ENCODE measurements around the gene ITIH1.

ITIH1 gene

GRCh38 chr3:52830535-52831258 lies 53.3 kb downstream of the ITIH1 start, which contains the start of gene ITIH4:
TSS of gene ITIH4 (minus strand) at chr3:52830672. CDS start at chr3:52830642, 30 bp downstream.
- no peak within 1 kb of the TSS for H3K27ac ChIP-seq
- TF ChIP-seq CTCF (conservative IDR thresholded peaks at IDR 0.05): no peak

DNA sequence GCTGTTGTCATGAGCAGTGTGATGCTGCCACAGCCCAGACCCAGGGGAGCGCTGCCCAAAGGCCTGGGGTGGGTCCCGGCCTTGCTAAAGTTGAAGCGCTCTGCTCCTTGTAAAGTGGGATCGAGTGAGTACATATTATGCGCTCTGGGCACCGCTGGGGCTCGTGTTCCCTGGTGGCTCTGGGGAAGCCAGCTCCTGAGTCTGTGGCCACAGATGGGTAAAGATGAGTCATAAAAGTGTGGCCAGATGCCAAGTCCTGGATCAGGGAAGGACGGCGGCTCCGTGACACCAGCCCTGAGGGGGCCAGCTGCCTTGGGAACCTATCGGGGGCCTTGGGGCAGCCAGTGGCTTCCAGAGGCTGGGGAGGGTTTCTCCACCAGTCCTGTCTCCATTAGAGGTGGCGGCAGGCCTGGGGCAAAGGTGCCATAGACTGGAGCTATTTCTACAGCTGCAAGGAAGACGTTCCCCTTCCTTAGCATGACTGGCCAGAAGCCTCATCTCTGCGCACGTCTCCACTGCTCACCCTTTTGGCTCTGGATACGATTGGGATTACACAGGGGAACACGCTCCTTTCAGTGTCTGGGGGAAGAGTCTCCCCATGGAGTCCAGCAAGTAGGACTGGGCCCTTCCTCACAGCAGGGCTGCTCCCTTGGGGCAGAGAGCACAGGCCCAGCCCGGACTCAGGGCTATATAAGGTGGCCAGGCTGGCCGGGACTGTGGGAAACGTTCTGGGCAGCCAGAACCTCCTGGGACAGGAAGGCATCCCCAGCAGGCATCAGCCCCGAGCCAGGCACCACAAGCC lies 54.3 kb downstream of the ITIH1 start:
- H3K27ac ChIP-seq: no peak overlapping the region
- TF ChIP-seq CTCF (conservative IDR thresholded peaks at IDR 0.05): no peak

- H3K27ac ChIP-seq: no peak overlapping the region
- no peak for TF ChIP-seq CTCF (conservative IDR thresholded peaks at IDR 0.05)
Measured at GRCh38 chr3:52833202-52833601, 55.8 kb downstream of the ITIH1 start.

- no peak within 1 kb of the TSS for H3K27ac ChIP-seq
- TF ChIP-seq CTCF (conservative IDR thresholded peaks at IDR 0.05): no peak
Measured at GRCh38 chr3:52834871-52835501, 57.6 kb downstream of the ITIH1 start, which contains the start of gene MUSTN1. TSS of gene MUSTN1 (minus strand) at chr3:52835019. CDS start at chr3:52834948, 71 bp downstream.

DNA sequence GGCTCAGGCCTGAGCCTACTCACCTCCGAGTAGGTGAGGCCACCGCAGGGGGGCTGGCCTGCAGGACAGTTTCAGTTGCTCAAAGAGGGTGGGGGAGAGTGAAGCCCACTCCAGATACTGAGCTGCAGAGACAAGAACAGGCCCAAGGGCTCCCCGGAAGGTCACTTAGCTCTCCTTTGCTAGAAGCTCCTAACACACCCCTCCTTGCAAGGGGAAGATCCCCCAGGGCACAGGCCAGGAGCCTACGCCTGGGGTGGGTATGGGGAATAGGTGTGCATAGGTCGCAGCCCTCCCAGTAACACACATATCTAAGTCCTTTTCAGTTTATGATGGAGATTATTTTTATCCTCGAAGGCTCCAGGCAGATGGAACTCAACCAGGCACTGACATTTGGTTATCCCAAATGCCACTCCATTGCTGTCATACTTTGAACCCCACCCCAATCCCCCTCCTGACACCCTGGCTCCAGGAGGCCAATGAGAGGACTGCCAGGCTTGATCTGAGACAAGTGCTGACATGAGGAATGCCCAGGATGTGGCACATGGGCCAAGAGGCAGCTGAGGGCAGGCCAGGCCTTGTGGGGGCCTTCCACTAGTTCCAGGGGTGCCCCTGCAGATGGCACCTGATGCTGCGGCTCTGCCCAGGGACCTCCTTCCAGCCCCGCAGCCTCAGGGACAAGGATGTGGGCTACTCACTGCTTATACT lies 58.5 kb downstream of the ITIH1 start:
- no peak overlapping the region for H3K27ac ChIP-seq
- TF ChIP-seq CTCF (conservative IDR thresholded peaks at IDR 0.05): no peak

- no peak for TF ChIP-seq CTCF (conservative IDR thresholded peaks at IDR 0.05)
- no peak overlapping the region for H3K27ac ChIP-seq
Measured at GRCh38 chr3:52836471-52836845, 59.1 kb downstream of the ITIH1 start.

Measured in VCaP (cell line).